GM12891 (cell line): ENCODE data around the gene NT5M.

Experiments
- POLR2A ChIP-seq: IDR thresholded peaks from 2 replicates; pipeline ENCODE4 v1.6.1; 2011; ENCODE audit warnings: low read depth, low read length, control low read depth
- POLR2AphosphoS5 ChIP-seq: IDR thresholded peaks from 2 replicates; pipeline ENCODE4 v1.6.1; 2011; ENCODE audit warnings: low read depth, low read length, control low read depth
- SPI1 ChIP-seq: IDR thresholded peaks from 2 replicates; pipeline ENCODE4 v1.6.1; 2011; ENCODE audit warnings: low read depth, low read length, control low read depth

GRCh38 chr17:17348872-17349723 is 45.9 kb downstream of the NT5M start:
- TF ChIP-seq SPI1 (no peak), POLR2A (no peak), POLR2AphosphoS5 (no peak)
